Activated T-helper 17 cell treated with anti-CD3 and anti-CD28 coated beads, Interleukin-2, amount 50 U/mL, for 72 hours (primary cell): ENCODE data around the gene TCTN3. TPM values are rescaled to one million over a fixed set of nuclear protein-coding genes. Genes with fewer than 3 reads are reported as not detected.
"Not testable (repeated sequence)": the region's sequence is repeated elsewhere in the genome, so short reads cannot be mapped to it uniquely, and the experiment has no call there.

Source experiments
- ATAC-seq: fragments of 150-1000 bp; cut with Tn5 transposase; replicated peaks from 2 replicates; pipeline ENCODE4 v1.10.0; 2021; ENCODE audit warnings: mild to moderate bottlenecking, moderate library complexity
- H3K27ac Mint-ChIP-seq: one replicate; pipeline ENCODE4 v1.8.0; 2022; ENCODE audit warnings: mixed read lengths
- H3K27me3 Mint-ChIP-seq: one replicate; pipeline ENCODE4 v1.8.0; 2022; ENCODE audit warnings: mixed read lengths
- H3K36me3 Mint-ChIP-seq: one replicate; pipeline ENCODE4 v1.8.0; 2022; ENCODE audit warnings: low read depth, mild to moderate bottlenecking, mixed read lengths
- H3K4me1 Mint-ChIP-seq: one replicate; pipeline ENCODE4 v1.8.0; 2022; ENCODE audit warnings: mixed read lengths
- H3K4me3 Mint-ChIP-seq: one replicate; pipeline ENCODE4 v1.8.0; 2022; ENCODE audit warnings: mild to moderate bottlenecking, mixed read lengths
- H3K9me3 Mint-ChIP-seq: one replicate; pipeline ENCODE4 v1.8.0; 2022; ENCODE audit warnings: mixed read lengths
- total RNA-seq, 2 donors: library from RNA; stranded (reverse); gene quantifications; one replicate each; pipeline ENCODE4 v1.2.3, GENCODE V29; 2022

TCTN3 gene
- total RNA-seq, 2 donors from 2014 or later = 20.3 to 40.6 TPM

GRCh38 chr10:95628786-95629185 is 64.9 kb downstream of the TCTN3 start:
- no peaks in the 10 kb centered on the region for H3K9me3 Mint-ChIP-seq
- H3K27ac Mint-ChIP-seq = peak overlapping the region; percentile 5
- no peaks in the 10 kb centered on the region for H3K27me3 Mint-ChIP-seq
- H3K36me3 Mint-ChIP-seq = peaks cover 100% of the 10 kb centered on the region
- H3K4me1 Mint-ChIP-seq = no peaks in the 10 kb centered on the region
- no peak for ATAC-seq
- H3K4me3 Mint-ChIP-seq = no peak overlapping the region

GRCh38 chr10:95626500-95626899 is 67.2 kb downstream of the TCTN3 start:
- H3K36me3 Mint-ChIP-seq = peaks cover 96% of the 10 kb centered on the region
- no peaks in the 10 kb centered on the region for H3K4me1 Mint-ChIP-seq
- H3K27ac Mint-ChIP-seq = no peak overlapping the region
- no peaks in the 10 kb centered on the region for H3K27me3 Mint-ChIP-seq
- H3K9me3 Mint-ChIP-seq = no peaks in the 10 kb centered on the region
- H3K4me3 Mint-ChIP-seq = no peak overlapping the region
- ATAC-seq = no peak

- H3K9me3 Mint-ChIP-seq, H3K27ac Mint-ChIP-seq, H3K4me3 Mint-ChIP-seq, H3K4me1 Mint-ChIP-seq, ATAC-seq, H3K27me3 Mint-ChIP-seq: not testable (repeated sequence)
- H3K36me3 Mint-ChIP-seq = peaks cover 96% of the 10 kb centered on the region
Observed at GRCh38 chr10:95620415-95620814, 73.3 kb downstream of the TCTN3 start.

- no peaks in the 10 kb centered on the region for H3K4me1 Mint-ChIP-seq
- peaks cover 96% of the 10 kb centered on the region for H3K36me3 Mint-ChIP-seq
- no peak overlapping the region for H3K4me3 Mint-ChIP-seq
- ATAC-seq = no peak
- no peaks in the 10 kb centered on the region for H3K27me3 Mint-ChIP-seq
- no peak overlapping the region for H3K27ac Mint-ChIP-seq
- H3K9me3 Mint-ChIP-seq = no peaks in the 10 kb centered on the region
Observed at GRCh38 chr10:95618101-95618500, 75.6 kb downstream of the TCTN3 start.

- Mint-ChIP-seq H3K36me3 (peaks cover 100% of the 10 kb centered on the region), H3K9me3 (no peaks in the 10 kb centered on the region)
Observed at GRCh38 chr10:95616446-95616845, 77.3 kb downstream of the TCTN3 start.

More at GRCh38 chr10:95616446-95616845, 77.3 kb downstream of the TCTN3 start:
- Mint-ChIP-seq H3K4me3 (no peak overlapping the region), H3K27me3 (no peaks in the 10 kb centered on the region), H3K4me1 (no peaks in the 10 kb centered on the region), H3K27ac (no peak overlapping the region)
- ATAC-seq = no peak

Other genes with a start within 250 kb of the TCTN3 start
- gene SORBS1, start 132.6 kb downstream of the TCTN3 start, total RNA-seq = 1 to 10 TPM; 1.1 to 3.4 TPM
- 10 to 100 TPM; 58.9 to 98.5 TPM for gene ALDH18A1, start 37.2 kb downstream of the TCTN3 start, total RNA-seq
- 10 to 100 TPM in 1 of 2 donors, 1 to 10 TPM in 1; 4.5 to 36.3 TPM for gene ENTPD1, start 62.2 kb upstream of the TCTN3 start, total RNA-seq
- gene CC2D2B, start 214.0 kb upstream of the TCTN3 start, total RNA-seq = under 1 TPM; 0.24 to 0.73 TPM